ENCODE results near the gene ADAMTS8. TPM values are rescaled to one million over a fixed set of nuclear protein-coding genes. Genes with fewer than 3 reads are reported as not detected.

ADAMTS8 gene, protein sequence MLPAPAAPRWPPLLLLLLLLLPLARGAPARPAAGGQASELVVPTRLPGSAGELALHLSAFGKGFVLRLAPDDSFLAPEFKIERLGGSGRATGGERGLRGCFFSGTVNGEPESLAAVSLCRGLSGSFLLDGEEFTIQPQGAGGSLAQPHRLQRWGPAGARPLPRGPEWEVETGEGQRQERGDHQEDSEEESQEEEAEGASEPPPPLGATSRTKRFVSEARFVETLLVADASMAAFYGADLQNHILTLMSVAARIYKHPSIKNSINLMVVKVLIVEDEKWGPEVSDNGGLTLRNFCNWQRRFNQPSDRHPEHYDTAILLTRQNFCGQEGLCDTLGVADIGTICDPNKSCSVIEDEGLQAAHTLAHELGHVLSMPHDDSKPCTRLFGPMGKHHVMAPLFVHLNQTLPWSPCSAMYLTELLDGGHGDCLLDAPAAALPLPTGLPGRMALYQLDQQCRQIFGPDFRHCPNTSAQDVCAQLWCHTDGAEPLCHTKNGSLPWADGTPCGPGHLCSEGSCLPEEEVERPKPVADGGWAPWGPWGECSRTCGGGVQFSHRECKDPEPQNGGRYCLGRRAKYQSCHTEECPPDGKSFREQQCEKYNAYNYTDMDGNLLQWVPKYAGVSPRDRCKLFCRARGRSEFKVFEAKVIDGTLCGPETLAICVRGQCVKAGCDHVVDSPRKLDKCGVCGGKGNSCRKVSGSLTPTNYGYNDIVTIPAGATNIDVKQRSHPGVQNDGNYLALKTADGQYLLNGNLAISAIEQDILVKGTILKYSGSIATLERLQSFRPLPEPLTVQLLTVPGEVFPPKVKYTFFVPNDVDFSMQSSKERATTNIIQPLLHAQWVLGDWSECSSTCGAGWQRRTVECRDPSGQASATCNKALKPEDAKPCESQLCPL
- polyA plus RNA-seq (2011; rRNA removed) (0.15 and 0.17 TPM in 2 replicates), polyA plus RNA-seq (2017; fragmentation: RNase III; extraction: RNeasy Plus Mini Kit Qiagen cat#74134 plus additional on column Dnase treatment) (0.26 to 0.34 TPM (median 0.33 TPM) in 3 replicates), polyA minus RNA-seq (2011; rRNA and poly(A)+ RNA removed) (0.34 and 0.41 TPM in 2 replicates)
- polyA plus RNA-seq (2012; cell fraction: cytosol; rRNA removed), result 0.33 and 0.49 TPM in 2 replicates
- polyA plus RNA-seq (2012; cell fraction: nucleus; rRNA removed), result 0.76 and 0.84 TPM in 2 replicates

DNA sequence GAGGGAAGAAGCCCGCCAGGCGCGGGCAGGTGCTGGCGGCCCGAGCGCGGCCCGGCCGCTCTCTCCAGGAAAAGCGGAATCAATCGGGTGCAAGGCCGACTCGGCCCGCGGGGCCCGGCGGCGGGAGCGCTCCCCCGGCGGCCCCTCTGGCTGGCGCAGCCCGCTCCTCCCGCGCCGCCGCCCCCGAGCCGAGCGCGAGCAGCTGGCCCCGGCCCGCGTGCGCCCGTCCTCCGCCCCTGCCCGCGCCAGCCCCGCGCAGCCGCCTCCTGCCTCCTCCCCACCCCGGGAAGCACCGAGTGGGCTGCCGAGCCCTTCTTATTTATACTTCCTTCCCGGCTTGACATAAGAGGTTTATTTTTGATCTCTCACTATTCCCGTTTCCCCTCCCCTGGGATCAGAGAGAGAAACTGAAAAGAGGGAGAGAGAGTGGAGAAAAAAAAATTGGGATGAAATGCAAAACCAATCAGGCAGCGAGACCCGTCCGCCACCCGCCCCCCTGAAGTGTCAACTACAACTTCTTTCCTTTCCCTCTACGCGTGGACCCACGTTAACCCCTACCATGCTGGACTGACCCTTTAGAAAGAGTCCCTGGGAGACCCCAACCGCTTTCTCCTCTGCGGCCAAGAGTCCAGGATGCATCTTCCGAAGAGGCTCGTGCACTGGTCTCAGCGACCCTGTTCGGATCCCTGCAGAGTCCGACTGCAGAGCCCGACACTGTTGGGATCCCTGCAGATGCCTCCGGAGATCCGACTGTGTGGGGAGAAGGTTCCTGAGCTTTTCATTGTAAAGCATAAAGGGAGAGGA lies at the start of gene ADAMTS8:
ADAMTS8 (minus strand) TSS at position 294 of the 804 bp plus-strand sequence. CDS start 323 bp downstream, outside the sequence.
- 47% methylated on average over 19 of the region's 64 CpGs for WGBS (ENCODE audit: missing lambda C conversion rate)
- no peaks in the 10 kb centered on the region for H3K9me3 ChIP-seq

GRCh38 chr11:130477586-130478203 lies 49.3 kb upstream of the ADAMTS8 start:
- ATAC-seq, result peak; percentile 36 to 38; a peak in 3 of 6 replicates
- peaks cover 24% of the 10 kb centered on the region for H3K4me1 ChIP-seq
- FAIRE-seq, result no peak
- H3K4me2 ChIP-seq, result peak overlapping the region; percentile 72
- WGBS (ENCODE audit: missing lambda C conversion rate), result 55% methylated on average over 6 of the region's 6 CpGs
- peak overlapping the region; percentile 77 to 85 for H3K27ac ChIP-seq
- ChIA-PET POLR2A (no interaction called here), CTCF (interaction anchor here (1.3 kb wide), 1 partner anchor 384 kb away, joined by 4 read pairs; no protein-coding TSS in a partner anchor)
- no peak overlapping the region for H3K4me3 ChIP-seq
- DNase-seq (ENCODE audit: low read depth in 1 of 2, low spot score in 1 of 2), result no peak
- H3K9me3 ChIP-seq, result no peaks in the 10 kb centered on the region
- TF ChIP-seq FOXS1 (CRISPR knock-in tag; IDR thresholded peaks at IDR 0.05) (no peak), KDM5A (IDR thresholded peaks at IDR 0.05) (no peak), RNF2 (IDR thresholded peaks at IDR 0.05; ENCODE audit: borderline replicate concordance, low read depth) (no peak), POLR2AphosphoS2 (conservative IDR thresholded peaks at IDR 0.05; ENCODE audit: low read length) (no peak), SMC3 (IDR thresholded peaks at IDR 0.05) (no peak), JUNB (IDR thresholded peaks at IDR 0.05) (no peak), NFE2L2 (conservative IDR thresholded peaks at IDR 0.05; ENCODE audit: low read length) (no peak), EP300 (IDR thresholded peaks at IDR 0.05) (no peak), HES2 (IDR thresholded peaks at IDR 0.05) (no peak), MAFK (IDR thresholded peaks at IDR 0.05; ENCODE audit: partially characterized antibody) (no peak), RCOR1 (IDR thresholded peaks at IDR 0.05; ENCODE audit: low read depth, low read length) (no peak), NR3C1 (IDR thresholded peaks at IDR 0.05) (no peak), USF2 (IDR thresholded peaks at IDR 0.05) (no peak), BHLHE40 (IDR thresholded peaks at IDR 0.05; ENCODE audit: low read depth, low read length) (no peak)
- TF ChIP-seq, protein P1, sequence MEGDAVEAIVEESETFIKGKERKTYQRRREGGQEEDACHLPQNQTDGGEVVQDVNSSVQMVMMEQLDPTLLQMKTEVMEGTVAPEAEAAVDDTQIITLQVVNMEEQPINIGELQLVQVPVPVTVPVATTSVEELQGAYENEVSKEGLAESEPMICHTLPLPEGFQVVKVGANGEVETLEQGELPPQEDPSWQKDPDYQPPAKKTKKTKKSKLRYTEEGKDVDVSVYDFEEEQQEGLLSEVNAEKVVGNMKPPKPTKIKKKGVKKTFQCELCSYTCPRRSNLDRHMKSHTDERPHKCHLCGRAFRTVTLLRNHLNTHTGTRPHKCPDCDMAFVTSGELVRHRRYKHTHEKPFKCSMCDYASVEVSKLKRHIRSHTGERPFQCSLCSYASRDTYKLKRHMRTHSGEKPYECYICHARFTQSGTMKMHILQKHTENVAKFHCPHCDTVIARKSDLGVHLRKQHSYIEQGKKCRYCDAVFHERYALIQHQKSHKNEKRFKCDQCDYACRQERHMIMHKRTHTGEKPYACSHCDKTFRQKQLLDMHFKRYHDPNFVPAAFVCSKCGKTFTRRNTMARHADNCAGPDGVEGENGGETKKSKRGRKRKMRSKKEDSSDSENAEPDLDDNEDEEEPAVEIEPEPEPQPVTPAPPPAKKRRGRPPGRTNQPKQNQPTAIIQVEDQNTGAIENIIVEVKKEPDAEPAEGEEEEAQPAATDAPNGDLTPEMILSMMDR (IDR thresholded peaks at IDR 0.05), result no peak

More for the DNA sequence above, at the start of gene ADAMTS8:
- ATAC-seq (no peak), FAIRE-seq (no peak), DNase-seq (ENCODE audit: low read depth in 1 of 2, low spot score in 1 of 2) (no peak)
- peak within 1 kb of the TSS; percentile 96 for H3K4me2 ChIP-seq
- ChIA-PET POLR2A (no interaction called here), CTCF (interaction anchor here (1.3 to 25.6 kb wide), 8 partner anchors 12 to 488 kb away, joined by 3 to 732 read pairs (median 5); partner anchors contain the start of gene SNX19)
- peaks cover 9% of the 10 kb centered on the region; the same call in 2 of the 3 replicates for H3K4me1 ChIP-seq
- H3K27ac ChIP-seq, result peak within 1 kb of the TSS; percentile 40 to 71; a peak in 3 of 6 replicates
- H3K4me3 ChIP-seq, result peak within 1 kb of the TSS; percentile 50
- no peak for TF ChIP-seq FOXS1 (CRISPR knock-in tag; IDR thresholded peaks at IDR 0.05)
- no peak for TF ChIP-seq GATA3 (IDR thresholded peaks at IDR 0.05; ENCODE audit: borderline replicate concordance)
- no peak for TF ChIP-seq EP300 (IDR thresholded peaks at IDR 0.05)
- TF ChIP-seq USF2 (IDR thresholded peaks at IDR 0.05), result no peak
- no peak for TF ChIP-seq CEBPB (IDR thresholded peaks at IDR 0.05)
- TF ChIP-seq RFX5 (IDR thresholded peaks at IDR 0.05), result no peak
- no peak for TF ChIP-seq SREBF2 (IDR thresholded peaks at IDR 0.05)
- no peak for TF ChIP-seq ZNF302 (CRISPR knock-in tag; IDR thresholded peaks at IDR 0.05)
- no peak for TF ChIP-seq PBX3 (IDR thresholded peaks at IDR 0.05)
- no peak for TF ChIP-seq KDM1A (IDR thresholded peaks at IDR 0.05; ENCODE audit: low read depth)
- TF ChIP-seq EHF (CRISPR knock-in tag; IDR thresholded peaks at IDR 0.05), result no peak
- no peak for TF ChIP-seq HOXB5 (CRISPR knock-in tag; IDR thresholded peaks at IDR 0.05)
- no peak for TF ChIP-seq CHD2 (IDR thresholded peaks at IDR 0.05; ENCODE audit: low read length, partially characterized antibody)
- no peak for TF ChIP-seq HES2 (IDR thresholded peaks at IDR 0.05)
- TF ChIP-seq CBX2 (IDR thresholded peaks at IDR 0.05; ENCODE audit: borderline replicate concordance, low read depth), result no peak
- no peak for TF ChIP-seq FOSL2 (IDR thresholded peaks at IDR 0.05)
- TF ChIP-seq FOSL2 (CRISPR knock-in tag; IDR thresholded peaks at IDR 0.05), result no peak
- no peak for TF ChIP-seq POLR2AphosphoS2 (conservative IDR thresholded peaks at IDR 0.05; ENCODE audit: low read length)
- TF ChIP-seq SMC3 (IDR thresholded peaks at IDR 0.05), result no peak

All from A549 (cell line).